Brain pericyte (primary cell): ENCODE results near the gene MTX1.
"Not testable (repeated sequence)": the region's sequence is repeated elsewhere in the genome, so short reads cannot be mapped to it uniquely, and the experiment has no call there.

ENCODE experiments used
- DNase-seq: peaks from one replicate; pipeline ENCODE4 v3.0.0-alpha.2; 2012; ENCODE audit warnings: low read depth, low spot score

MTX1 gene

GRCh38 chr1:155235375-155235774 lies 26.9 kb downstream of the MTX1 start:
- not testable (repeated sequence) for DNase-seq

GRCh38 chr1:155236451-155236850 lies 28.0 kb downstream of the MTX1 start:
- DNase-seq = no peak

GRCh38 chr1:155241069-155241679 lies 32.7 kb downstream of the MTX1 start:
- DNase-seq = no peak

GRCh38 chr1:155241841-155242264 lies 33.4 kb downstream of the MTX1 start:
- no peak for DNase-seq

GRCh38 chr1:155242805-155243358 lies 34.4 kb downstream of the MTX1 start:
- no peak for DNase-seq

GRCh38 chr1:155244368-155245162 lies 36.1 kb downstream of the MTX1 start:
- peak; percentile 98 for DNase-seq

- no peak for DNase-seq
Observed at GRCh38 chr1:155245163-155245524, 36.6 kb downstream of the MTX1 start.

GRCh38 chr1:155246796-155247195 lies 38.3 kb downstream of the MTX1 start:
- DNase-seq = not testable (repeated sequence)

- no peak for DNase-seq
Observed at GRCh38 chr1:155247667-155248553, 39.4 kb downstream of the MTX1 start.

- no peak for DNase-seq
Observed at GRCh38 chr1:155250246-155250632, 41.7 kb downstream of the MTX1 start.

GRCh38 chr1:155250633-155251449 lies 42.3 kb downstream of the MTX1 start:
- DNase-seq = peak; percentile 59

- DNase-seq = no peak
Observed at GRCh38 chr1:155251566-155251965, 43.1 kb downstream of the MTX1 start.

- DNase-seq = no peak
Observed at GRCh38 chr1:155253208-155253607, 44.7 kb downstream of the MTX1 start.

GRCh38 chr1:155253797-155254196 lies 45.3 kb downstream of the MTX1 start:
- DNase-seq = no peak

GRCh38 chr1:155254228-155254713 lies 45.8 kb downstream of the MTX1 start:
- no peak for DNase-seq

- DNase-seq = no peak
Observed at GRCh38 chr1:155254714-155255242, 46.3 kb downstream of the MTX1 start.

- no peak for DNase-seq
Observed at GRCh38 chr1:155255243-155256007, 46.9 kb downstream of the MTX1 start, which contains the start of gene ENTREP3. Gene ENTREP3 (minus strand): TSS chr1:155255483. CDS start chr1:155254877, 606 bp downstream.

GRCh38 chr1:155256058-155256852 lies 47.8 kb downstream of the MTX1 start:
- DNase-seq = no peak

GRCh38 chr1:155260276-155260675 lies 51.8 kb downstream of the MTX1 start:
- no peak for DNase-seq
